Mesothelial cell of epicardium (in vitro differentiated cells): ENCODE results near the gene SCNN1B. TPM values are rescaled to one million over a fixed set of nuclear protein-coding genes. Genes with fewer than 3 reads are reported as not detected.

ENCODE experiments used
- DNase-seq, 2 experiments: peaks; one replicate each; pipeline ENCODE4 v3.0.0; 2021; ENCODE audit warnings: low spot score in 2 of 2; ENCODE audit not compliant: unreplicated experiment in 2 of 2
- H3K27ac Mint-ChIP-seq: 2 replicates; pipeline ENCODE4 v1.8.0; 2021; ENCODE audit warnings: mixed read lengths
- H3K27me3 Mint-ChIP-seq: 2 replicates; pipeline ENCODE4 v1.8.0; 2021; ENCODE audit warnings: low read depth, mixed read lengths
- H3K36me3 Mint-ChIP-seq: 2 replicates; pipeline ENCODE4 v1.8.0; 2021; ENCODE audit warnings: mixed read lengths
- H3K4me1 Mint-ChIP-seq: 2 replicates; pipeline ENCODE4 v1.8.0; 2021; ENCODE audit warnings: mixed read lengths
- H3K4me3 Mint-ChIP-seq: 2 replicates; pipeline ENCODE4 v1.8.0; 2021; ENCODE audit warnings: mild to moderate bottlenecking, moderate library complexity, mixed read lengths
- H3K9me3 Mint-ChIP-seq: 2 replicates; pipeline ENCODE4 v1.8.0; 2021; ENCODE audit warnings: mixed read lengths
- total RNA-seq: library from RNA; stranded (reverse); gene quantifications from 3 replicates; pipeline ENCODE4 v1.2.1, GENCODE V29; 2021
- TF ChIP-seq, protein P1 (sequence below): fragments of 200-600 bp; sonication (generic); IDR thresholded peaks from one replicate; pipeline ENCODE4 v1.5.0; 2021; ENCODE audit warnings: antibody characterized with exemption; ENCODE audit not compliant: unreplicated experiment

The SCNN1B gene
- total RNA-seq, 1 donor from 2014 or later, result not detected

DNA sequence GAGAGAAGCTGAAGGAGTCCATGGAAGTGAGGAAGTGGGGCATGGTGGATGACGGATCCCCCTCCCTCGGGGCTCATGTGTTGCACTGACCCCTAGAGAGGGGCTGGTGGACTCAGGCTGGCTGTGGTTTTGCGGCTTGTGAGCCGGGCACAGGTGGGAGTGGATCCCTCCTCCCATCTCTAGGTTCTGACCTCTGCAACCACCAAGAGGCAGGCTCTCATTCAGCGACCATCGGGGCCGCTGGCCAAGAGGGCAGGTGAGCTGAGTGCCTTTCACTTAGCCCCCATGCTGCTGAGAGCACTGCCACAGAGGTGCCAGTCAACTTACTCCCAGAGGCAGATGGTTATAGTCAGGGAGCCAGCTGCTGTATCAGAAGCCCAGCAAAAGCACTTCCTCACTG lies 67.3 kb downstream of the SCNN1B start:
- no peaks in the 10 kb centered on the region for H3K36me3 Mint-ChIP-seq
- H3K4me1 Mint-ChIP-seq, result no peaks in the 10 kb centered on the region
- H3K9me3 Mint-ChIP-seq, result no peaks in the 10 kb centered on the region
- H3K4me3 Mint-ChIP-seq, result no peak overlapping the region
- no peak overlapping the region for H3K27ac Mint-ChIP-seq
- H3K27me3 Mint-ChIP-seq, result peaks cover 13% of the 10 kb centered on the region
- TF ChIP-seq, protein P1, sequence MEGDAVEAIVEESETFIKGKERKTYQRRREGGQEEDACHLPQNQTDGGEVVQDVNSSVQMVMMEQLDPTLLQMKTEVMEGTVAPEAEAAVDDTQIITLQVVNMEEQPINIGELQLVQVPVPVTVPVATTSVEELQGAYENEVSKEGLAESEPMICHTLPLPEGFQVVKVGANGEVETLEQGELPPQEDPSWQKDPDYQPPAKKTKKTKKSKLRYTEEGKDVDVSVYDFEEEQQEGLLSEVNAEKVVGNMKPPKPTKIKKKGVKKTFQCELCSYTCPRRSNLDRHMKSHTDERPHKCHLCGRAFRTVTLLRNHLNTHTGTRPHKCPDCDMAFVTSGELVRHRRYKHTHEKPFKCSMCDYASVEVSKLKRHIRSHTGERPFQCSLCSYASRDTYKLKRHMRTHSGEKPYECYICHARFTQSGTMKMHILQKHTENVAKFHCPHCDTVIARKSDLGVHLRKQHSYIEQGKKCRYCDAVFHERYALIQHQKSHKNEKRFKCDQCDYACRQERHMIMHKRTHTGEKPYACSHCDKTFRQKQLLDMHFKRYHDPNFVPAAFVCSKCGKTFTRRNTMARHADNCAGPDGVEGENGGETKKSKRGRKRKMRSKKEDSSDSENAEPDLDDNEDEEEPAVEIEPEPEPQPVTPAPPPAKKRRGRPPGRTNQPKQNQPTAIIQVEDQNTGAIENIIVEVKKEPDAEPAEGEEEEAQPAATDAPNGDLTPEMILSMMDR, result no peak
- DNase-seq, result no peak

DNA sequence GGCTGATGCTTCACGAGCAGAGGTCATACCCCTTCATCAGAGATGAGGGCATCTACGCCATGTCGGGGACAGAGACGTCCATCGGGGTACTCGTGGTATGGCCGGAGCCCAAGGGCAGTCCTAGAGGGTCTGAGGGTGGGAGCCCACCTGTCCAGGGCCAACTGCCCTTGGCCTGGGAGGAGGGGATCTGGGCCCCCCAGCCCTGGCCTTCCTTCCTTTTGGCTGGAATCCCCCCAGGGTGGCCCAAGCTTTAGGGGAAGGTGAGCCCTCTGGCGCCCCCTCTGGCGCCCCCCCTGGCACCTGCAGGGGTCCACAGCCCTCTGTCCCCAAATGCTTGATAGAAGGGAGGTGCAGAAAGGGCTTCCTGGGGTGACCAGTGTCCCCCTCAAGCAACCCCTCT lies 69.3 kb downstream of the SCNN1B start:
- H3K36me3 Mint-ChIP-seq, result no peaks in the 10 kb centered on the region
- no peak for DNase-seq
- no peak overlapping the region for H3K4me3 Mint-ChIP-seq
- no peaks in the 10 kb centered on the region for H3K4me1 Mint-ChIP-seq
- no peak overlapping the region for H3K27ac Mint-ChIP-seq
- H3K9me3 Mint-ChIP-seq, result no peaks in the 10 kb centered on the region
- TF ChIP-seq, protein P1, result no peak
- H3K27me3 Mint-ChIP-seq, result peaks cover 13% of the 10 kb centered on the region

DNA sequence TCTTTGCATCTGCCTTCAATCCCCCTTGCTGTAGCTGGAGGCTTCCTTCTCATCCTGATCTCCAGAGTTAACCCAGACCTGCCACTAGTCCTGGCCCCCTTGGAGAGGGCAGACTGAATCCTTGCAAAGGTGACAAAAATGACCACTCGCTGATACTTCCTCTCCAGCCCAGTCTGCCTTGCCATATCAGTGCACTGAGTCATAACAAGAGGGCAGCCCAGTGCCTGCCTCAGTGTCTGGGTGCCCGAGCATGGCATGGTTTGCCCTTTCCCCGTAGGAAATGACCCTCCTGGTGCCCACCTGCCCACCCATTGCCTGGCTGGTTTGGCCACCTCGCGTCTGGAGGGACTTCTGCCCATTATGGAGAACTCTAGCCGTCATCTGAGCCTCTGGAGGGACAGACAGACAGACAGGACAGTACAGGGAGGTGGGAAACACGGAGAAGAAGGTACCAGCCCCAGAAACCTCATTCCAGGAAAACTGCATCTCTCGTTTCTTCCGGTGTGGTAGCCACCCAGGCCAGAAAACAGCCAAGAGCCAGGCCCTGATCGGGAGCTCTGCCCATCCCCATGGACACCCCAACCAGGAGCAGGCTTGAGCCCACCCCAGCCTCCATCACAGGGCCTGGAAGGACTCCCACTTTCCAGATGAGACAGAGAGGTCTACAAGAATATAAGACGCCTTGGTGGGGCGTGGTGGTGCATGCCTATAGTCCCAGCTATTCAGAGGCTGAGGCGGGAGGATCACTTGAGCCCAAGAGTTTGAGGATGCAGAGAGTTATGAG lies 71.5 kb downstream of the SCNN1B start:
- H3K9me3 Mint-ChIP-seq, result no peaks in the 10 kb centered on the region
- H3K27ac Mint-ChIP-seq, result no peak overlapping the region
- no peak for DNase-seq
- no peaks in the 10 kb centered on the region for H3K4me1 Mint-ChIP-seq
- H3K4me3 Mint-ChIP-seq, result no peak overlapping the region
- no peaks in the 10 kb centered on the region for H3K36me3 Mint-ChIP-seq
- TF ChIP-seq, protein P1, result no peak
- H3K27me3 Mint-ChIP-seq, result peaks cover 16% of the 10 kb centered on the region

DNA sequence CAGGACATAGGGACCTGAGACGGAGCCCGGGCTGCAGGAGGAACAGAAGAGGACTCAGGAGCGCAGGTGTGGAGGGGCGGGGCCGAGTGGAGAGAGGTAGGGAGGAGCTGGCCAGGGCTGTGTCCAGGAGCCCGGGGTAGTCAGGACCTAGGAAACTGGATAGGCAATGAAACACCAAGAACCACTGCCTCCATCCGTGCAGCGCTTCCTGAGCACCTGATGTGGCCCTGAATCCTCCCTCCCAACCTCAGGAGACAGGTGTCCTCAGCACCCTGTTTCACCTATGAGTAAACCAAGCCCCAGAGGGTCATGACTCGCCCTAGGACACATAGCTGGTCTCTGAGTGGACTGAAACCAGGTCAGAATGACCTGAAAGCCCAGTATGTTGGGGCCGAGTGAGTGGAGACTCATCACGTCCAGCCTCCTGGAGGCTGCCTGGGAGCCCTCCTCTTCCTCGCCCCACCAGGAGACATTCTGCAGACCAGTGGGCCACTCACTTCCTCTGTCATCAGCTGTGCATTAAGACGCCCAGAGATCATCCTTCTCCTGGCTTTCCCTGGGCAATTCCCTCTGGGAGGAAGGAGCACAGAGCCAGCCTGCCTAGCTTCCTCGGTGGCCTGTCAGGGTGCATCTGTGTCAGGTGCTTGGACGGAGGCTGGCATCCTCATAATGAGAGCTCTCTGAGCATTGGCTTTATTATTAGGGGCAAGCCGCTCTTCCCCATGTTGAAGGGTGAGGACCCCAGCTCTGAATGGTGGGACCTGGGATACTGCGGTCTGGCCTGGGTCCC lies 72.8 kb downstream of the SCNN1B start:
- no peak for DNase-seq
- Mint-ChIP-seq H3K4me1 (no peaks in the 10 kb centered on the region), H3K27ac (no peak overlapping the region), H3K36me3 (no peaks in the 10 kb centered on the region), H3K27me3 (peaks cover 26% of the 10 kb centered on the region), H3K4me3 (no peak overlapping the region), H3K9me3 (no peaks in the 10 kb centered on the region)
- TF ChIP-seq, protein P1, result no peak

DNA sequence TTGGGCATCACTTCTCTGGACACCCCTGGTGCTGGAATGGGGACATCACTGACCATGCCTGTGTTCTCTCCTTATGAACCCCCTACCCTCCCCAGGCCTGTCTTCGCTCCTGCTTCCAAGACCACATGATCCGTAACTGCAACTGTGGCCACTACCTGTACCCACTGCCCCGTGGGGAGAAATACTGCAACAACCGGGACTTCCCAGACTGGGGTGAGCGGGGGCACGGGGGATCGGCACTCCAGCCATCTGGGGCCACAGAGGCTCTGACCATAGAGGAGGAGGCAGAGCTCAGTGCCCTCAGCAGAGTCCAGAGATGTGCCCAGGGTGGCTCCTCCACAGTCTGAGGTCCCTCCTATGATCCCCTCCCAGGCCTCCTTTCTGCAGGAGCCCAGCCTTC lies 73.5 kb downstream of the SCNN1B start:
- H3K27ac Mint-ChIP-seq, result no peak overlapping the region
- H3K27me3 Mint-ChIP-seq, result peaks cover 21% of the 10 kb centered on the region
- H3K36me3 Mint-ChIP-seq, result no peaks in the 10 kb centered on the region
- TF ChIP-seq, protein P1, result no peak
- no peak overlapping the region for H3K4me3 Mint-ChIP-seq
- H3K9me3 Mint-ChIP-seq, result no peaks in the 10 kb centered on the region
- no peaks in the 10 kb centered on the region for H3K4me1 Mint-ChIP-seq
- DNase-seq, result no peak
